GM18520 (cell line): ENCODE data around the gene HPD.
"Not testable (repeated sequence)": the region's sequence is repeated elsewhere in the genome, so short reads cannot be mapped to it uniquely, and the experiment has no call there.

Experiments used
- ATAC-seq: cut with Tn5 transposase; IDR thresholded peaks from one replicate; pipeline ENCODE4 v1.9.1; 2021; ENCODE audit not compliant: unreplicated experiment

The HPD gene

GRCh38 chr12:121858662-121859572 lies at the start of gene HPD:
TSS of gene HPD (minus strand) at chr12:121858859. CDS start at chr12:121858823, 36 bp downstream.
- no peak for ATAC-seq

GRCh38 chr12:121905746-121906145 lies 47.1 kb upstream of the HPD start:
- ATAC-seq = no peak

- no peak for ATAC-seq
Observed at GRCh38 chr12:121903202-121903601, 44.5 kb upstream of the HPD start.

GRCh38 chr12:121899590-121899989 lies 40.9 kb upstream of the HPD start:
- no peak for ATAC-seq

GRCh38 chr12:121898287-121898686 lies 39.6 kb upstream of the HPD start:
- ATAC-seq = no peak

- ATAC-seq = no peak
Observed at GRCh38 chr12:121894633-121895032, 36.0 kb upstream of the HPD start.

- no peak for ATAC-seq
Observed at GRCh38 chr12:121893961-121894460, 35.4 kb upstream of the HPD start.

GRCh38 chr12:121892673-121893561 lies 34.3 kb upstream of the HPD start:
- no peak for ATAC-seq

- ATAC-seq = not testable (repeated sequence)
Observed at GRCh38 chr12:121889661-121890060, 31.0 kb upstream of the HPD start.

- no peak for ATAC-seq
Observed at GRCh38 chr12:121889274-121889624, 30.6 kb upstream of the HPD start.

- ATAC-seq = peak; percentile 85
Observed at GRCh38 chr12:121888478-121889273, 30.0 kb upstream of the HPD start, which contains the start of gene PSMD9. TSS of gene PSMD9 (plus strand) at chr12:121888790. CDS start at chr12:121888857, 67 bp downstream.

- ATAC-seq = no peak
Observed at GRCh38 chr12:121888083-121888477, 29.4 kb upstream of the HPD start.

- ATAC-seq = not testable (repeated sequence)
Observed at GRCh38 chr12:121885129-121885528, 26.5 kb upstream of the HPD start.

- no peak for ATAC-seq
Observed at GRCh38 chr12:121883315-121883660, 24.6 kb upstream of the HPD start.

GRCh38 chr12:121876080-121876447 lies 17.4 kb upstream of the HPD start:
- not testable (repeated sequence) for ATAC-seq

- no peak for ATAC-seq
Observed at GRCh38 chr12:121875582-121875981, 16.9 kb upstream of the HPD start.

GRCh38 chr12:121874071-121874470 lies 15.4 kb upstream of the HPD start:
- no peak for ATAC-seq

GRCh38 chr12:121873216-121873569 lies 14.5 kb upstream of the HPD start:
- no peak for ATAC-seq

- ATAC-seq = no peak
Observed at GRCh38 chr12:121872546-121873215, 14.0 kb upstream of the HPD start.

- ATAC-seq = no peak
Observed at GRCh38 chr12:121871467-121871866, 12.8 kb upstream of the HPD start.
